Liver (tissue), 3 donors: Measurements from ENCODE around the gene RBMS2.

Source experiments
- ATF3 ChIP-seq: IDR thresholded peaks from 2 replicates; pipeline ENCODE4 v1.6.1; 2016; ENCODE audit warnings: antibody characterized with exemption
- CTCF ChIP-seq: fragments of 150-350 bp; IDR thresholded peaks from 2 replicates; pipeline ENCODE4 v1.5.1; 2017; ENCODE audit warnings: improper control_type of control experiment, low read depth, low read length; ENCODE audit not compliant: missing input control
- EGR1 ChIP-seq, 2 donors: IDR thresholded peaks; 2 replicates each; pipeline ENCODE4 v1.6.1; 2016 to 2018; ENCODE audit warnings: antibody characterized with exemption in 2 of 2, low read depth in 2 of 2
- GABPA ChIP-seq, 2 donors: IDR thresholded peaks in 1 of 2; conservative IDR thresholded peaks in 1 of 2; 2 replicates each; pipeline ENCODE4 v1.6.1; 2016; ENCODE audit warnings: antibody characterized with exemption in 2 of 2, mild to moderate bottlenecking in 1 of 2, moderate library complexity in 1 of 2
- HNF4A ChIP-seq, 2 donors: conservative IDR thresholded peaks; 2 replicates each; pipeline ENCODE4 v1.6.1; 2016; ENCODE audit warnings: antibody characterized with exemption in 2 of 2, mild to moderate bottlenecking in 2 of 2
- JUND ChIP-seq, 2 donors: IDR thresholded peaks; 2 replicates each; pipeline ENCODE4 v1.6.1; 2016; ENCODE audit warnings: antibody characterized with exemption in 2 of 2
- MAX ChIP-seq: IDR thresholded peaks from 2 replicates; pipeline ENCODE4 v1.6.1; 2016; ENCODE audit warnings: antibody characterized with exemption
- RAD21 ChIP-seq, 2 donors: IDR thresholded peaks; 2 replicates each; pipeline ENCODE4 v1.6.1; 2016; ENCODE audit warnings: antibody characterized with exemption in 2 of 2, mild to moderate bottlenecking in 2 of 2
- REST ChIP-seq: IDR thresholded peaks from 2 replicates; pipeline ENCODE4 v1.6.1; 2016; ENCODE audit warnings: antibody characterized with exemption, mild to moderate bottlenecking
- SP1 ChIP-seq: IDR thresholded peaks from 2 replicates; pipeline ENCODE4 v1.6.1; 2018; ENCODE audit warnings: antibody characterized with exemption, mild to moderate bottlenecking
- TAF1 ChIP-seq: conservative IDR thresholded peaks from 2 replicates; pipeline ENCODE4 v1.6.1; 2016; ENCODE audit warnings: antibody characterized with exemption, mild to moderate bottlenecking
- YY1 ChIP-seq: IDR thresholded peaks from 2 replicates; pipeline ENCODE4 v1.6.1; 2016; ENCODE audit warnings: antibody characterized with exemption, mild to moderate bottlenecking
- ZBTB33 ChIP-seq: IDR thresholded peaks from 2 replicates; pipeline ENCODE4 v1.6.1; 2016; ENCODE audit warnings: antibody characterized with exemption
- donor health status: healthy.
- donor health status: healthy.

GRCh38 chr12:56528846-56529245 lies 7.2 kb downstream of the RBMS2 start:
- TF ChIP-seq CTCF (no peak), ZBTB33 (no peak), YY1 (no peak), RAD21 (IDR thresholded peaks at IDR 0.05) (no peak), HNF4A (conservative IDR thresholded peaks at IDR 0.05) (no peak), REST (no peak), EGR1 (IDR thresholded peaks at IDR 0.05; ENCODE audit: low read depth in 2 of 2) (no peak), JUND (IDR thresholded peaks at IDR 0.05) (no peak), GABPA (IDR thresholded peaks at IDR 0.05 in 1 of 2, conservative IDR thresholded peaks at IDR 0.05 in 1 of 2) (no peak), MAX (no peak), TAF1 (no peak), ATF3 (no peak), SP1 (no peak)
